Activated CD8-positive, alpha-beta memory T cell treated with anti-CD3 and anti-CD28 coated beads, Interleukin-2, amount 50 U/mL, for 1 hour (primary cell): ENCODE data around the gene CSNK1G1.
"Not testable (repeated sequence)": the region's sequence is repeated elsewhere in the genome, so short reads cannot be mapped to it uniquely, and the experiment has no call there.

Source experiments
- DNase-seq: peaks from one replicate; pipeline ENCODE4 v3.0.0-alpha.2; 2020; ENCODE audit errors: extremely low read depth

The CSNK1G1 gene

DNA sequence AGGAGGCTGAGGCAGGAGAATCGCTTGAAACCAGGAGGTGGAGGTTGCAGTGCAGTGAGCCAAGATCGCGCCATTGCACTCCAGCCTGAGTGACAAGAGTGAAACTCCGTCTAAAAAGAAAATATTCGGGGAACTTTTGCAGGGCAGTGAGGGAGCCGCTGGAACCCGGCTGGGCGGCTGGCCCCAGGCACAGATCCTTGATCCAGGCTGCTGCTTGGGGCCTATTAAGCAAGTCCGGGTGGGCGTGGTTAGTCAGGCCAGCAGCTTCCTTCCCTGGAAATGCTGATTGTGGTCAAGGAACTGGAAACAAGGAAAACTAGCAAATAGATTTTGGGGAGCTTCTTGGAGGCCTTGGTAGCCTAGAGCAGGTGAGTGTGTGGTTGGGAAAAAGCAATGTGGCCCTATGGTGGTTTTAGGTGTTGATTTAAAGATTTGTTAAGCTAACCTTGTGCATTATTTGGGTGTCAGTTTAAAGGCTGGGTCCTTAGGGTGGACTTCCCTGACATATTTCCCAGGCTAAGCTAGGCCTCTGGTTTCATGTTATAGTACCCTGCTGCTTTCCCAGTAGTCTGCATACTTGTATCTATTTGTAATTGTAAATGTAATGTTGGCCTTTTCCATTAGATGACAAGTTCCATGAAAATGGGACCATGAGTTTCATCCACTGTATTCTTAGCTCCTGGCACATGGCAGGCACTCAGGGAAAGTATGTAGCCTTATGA lies 222.2 kb downstream of the CSNK1G1 start:
- DNase-seq: no peak

DNA sequence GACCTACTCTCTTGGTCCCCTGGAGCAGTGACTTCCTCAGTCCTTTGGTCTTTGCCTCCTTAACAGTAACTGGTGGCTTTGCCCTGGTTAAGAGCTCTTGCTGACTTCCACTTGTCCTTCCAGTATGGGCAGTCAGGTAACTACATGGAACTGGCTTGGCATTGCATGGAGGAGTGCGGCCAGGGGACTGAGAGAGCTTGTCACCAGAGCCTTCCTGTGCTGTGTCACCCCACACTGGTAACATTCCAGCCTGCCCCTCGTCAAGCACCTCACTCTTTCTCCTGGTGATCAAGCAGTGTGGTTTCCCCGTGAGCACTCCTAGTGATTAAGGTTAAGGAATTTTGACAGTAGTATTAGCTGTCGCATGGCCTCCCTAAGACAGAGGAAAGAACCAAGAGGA lies 223.8 kb downstream of the CSNK1G1 start:
- DNase-seq: no peak

DNA sequence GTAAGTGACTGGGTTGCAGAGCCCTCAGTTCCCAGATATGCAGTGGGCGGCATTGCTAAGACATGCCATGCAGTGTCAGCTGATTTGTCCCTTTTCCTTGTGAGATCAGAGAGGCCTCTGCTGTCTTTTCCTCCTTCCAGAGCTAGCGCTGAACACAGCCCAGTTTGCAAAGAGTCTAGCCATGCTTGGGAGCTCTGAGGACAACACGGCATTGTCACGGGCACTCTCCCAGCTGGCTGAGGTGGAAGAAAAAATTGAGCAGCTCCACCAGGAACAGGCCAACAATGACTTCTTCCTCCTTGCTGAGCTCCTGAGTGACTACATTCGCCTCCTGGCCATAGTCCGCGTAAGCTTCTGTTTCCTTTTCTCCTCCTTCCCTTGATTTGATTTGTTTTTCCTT lies 224.4 kb downstream of the CSNK1G1 start:
- DNase-seq: no peak

DNA sequence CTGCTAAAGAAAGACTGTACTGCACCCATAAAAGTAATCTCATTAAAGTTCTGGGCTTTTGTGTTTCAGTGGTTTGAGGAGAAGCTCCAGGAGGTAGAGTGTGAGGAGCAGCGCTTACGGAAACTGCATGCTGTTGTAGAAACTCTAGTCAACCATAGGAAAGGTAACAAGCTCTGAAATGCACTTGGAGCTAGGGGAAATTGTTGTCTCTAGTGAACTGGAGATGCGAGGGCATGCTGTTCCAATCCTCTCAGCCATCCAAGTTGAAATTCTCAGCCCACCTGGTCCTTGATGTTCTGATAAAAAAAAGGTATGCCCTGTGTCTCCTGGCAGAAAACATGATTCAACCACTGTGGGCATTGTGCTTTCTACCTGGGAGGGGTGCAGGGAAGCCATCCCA lies 225.8 kb downstream of the CSNK1G1 start:
- no peak for DNase-seq

DNA sequence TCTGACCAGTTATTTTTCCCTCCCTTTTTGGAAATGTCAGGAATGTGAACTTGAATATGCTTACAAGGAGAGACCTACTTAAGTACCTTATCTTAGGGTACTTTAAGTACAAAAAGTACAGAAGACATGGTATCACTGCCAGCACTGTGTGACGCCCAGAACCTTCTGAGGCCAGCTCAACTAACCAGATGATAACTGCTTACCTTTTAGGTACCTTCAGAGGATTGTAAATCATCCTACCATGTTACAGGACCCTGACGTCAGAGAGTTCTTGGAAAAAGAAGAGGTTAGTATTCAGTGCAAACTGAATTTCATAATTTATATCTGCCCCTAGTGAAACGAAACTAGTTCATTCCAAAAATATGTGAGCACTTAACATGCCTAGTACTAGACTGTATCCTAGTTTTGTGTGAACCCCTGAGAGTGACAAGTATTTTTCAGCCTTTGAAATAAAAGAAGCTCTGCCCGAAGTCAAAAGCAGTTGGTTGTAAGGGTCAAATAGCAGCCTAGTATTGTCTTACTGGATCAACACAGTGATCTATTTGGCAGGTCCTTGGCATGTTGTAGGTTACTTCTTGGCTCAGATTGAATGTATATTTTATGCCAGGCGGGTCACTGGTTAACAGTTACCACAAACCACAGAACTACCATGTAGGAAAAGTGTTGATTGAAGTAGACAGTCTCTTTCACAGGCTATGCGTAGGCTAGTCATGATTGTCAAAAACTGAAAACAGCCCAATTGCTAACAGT lies 228.3 kb downstream of the CSNK1G1 start:
- no peak for DNase-seq

DNA sequence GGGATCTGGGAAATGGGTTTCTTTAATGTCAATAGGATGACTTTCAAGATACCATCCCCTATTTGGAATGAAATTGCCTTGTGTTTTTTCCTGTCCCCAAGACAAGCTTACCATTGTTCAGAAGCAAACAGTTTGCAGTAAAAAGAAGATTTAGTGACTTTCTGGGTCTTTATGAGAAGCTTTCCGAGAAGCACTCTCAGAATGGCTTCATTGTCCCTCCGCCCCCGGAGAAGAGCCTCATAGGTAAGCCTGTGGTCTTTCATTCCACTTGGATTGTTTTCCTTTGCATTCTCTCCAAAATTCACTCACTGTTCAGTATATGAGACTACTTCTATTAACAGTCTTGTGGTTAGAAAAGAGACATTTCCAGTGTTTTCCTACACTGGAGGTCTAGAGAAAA lies 230.0 kb downstream of the CSNK1G1 start:
- no peak for DNase-seq

DNA sequence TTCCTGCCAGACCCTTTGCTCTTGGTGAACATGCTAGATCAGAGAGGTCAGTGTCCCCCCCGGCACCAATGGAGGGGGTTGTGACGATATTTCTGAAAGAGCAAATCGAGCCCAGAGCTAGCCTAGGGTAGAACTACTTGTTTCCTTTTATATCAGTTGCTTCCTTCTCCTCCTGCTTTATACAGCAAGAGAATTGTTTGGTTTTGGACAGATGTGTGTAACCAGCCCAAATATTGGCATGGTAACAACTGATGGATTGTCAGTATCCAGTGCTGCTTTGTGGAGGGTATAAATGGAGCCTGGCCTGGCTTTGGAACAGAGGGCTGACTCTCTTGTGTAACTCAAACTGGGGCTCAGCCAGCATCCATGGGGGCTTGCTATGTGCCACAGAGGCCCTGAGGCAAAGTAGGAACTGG lies 233.0 kb downstream of the CSNK1G1 start:
- DNase-seq: no peak

DNA sequence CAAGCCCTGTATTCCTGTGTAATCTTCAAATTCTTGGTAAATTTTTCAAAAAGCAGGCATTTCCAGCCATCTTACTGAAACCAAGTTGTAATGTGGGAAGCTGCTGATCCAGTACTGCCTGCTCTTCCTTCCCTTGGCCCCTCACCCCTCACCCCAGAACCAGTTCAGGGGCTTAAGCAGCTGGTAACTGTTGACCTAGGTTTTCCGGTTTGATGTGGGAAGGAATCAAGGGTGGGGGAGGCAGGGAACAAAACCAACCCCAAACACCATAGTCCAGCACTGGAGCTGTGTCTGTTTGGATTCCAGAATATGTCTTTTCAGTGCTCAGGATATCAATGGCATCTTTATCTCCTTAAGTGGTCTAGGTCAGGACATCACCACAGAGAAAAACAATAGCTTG lies 233.5 kb downstream of the CSNK1G1 start:
- no peak for DNase-seq

DNA sequence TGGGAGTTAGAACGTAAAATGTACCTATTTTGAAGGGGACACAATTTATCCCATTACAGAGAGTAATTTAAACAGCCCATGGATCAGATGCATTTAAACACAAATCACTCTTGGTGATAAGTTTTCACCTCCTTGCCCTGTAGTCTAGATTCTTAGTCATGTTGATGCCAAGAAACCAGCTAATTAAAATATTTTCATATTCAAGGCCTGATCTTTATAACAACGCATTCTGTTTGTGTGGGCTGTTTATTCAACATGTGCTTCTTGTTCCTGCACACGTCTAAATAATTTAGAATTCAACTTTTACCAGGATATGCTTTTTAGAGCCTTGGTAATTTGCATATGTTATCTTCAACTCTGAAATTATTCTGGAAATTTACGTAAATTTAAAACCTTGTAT lies 234.4 kb downstream of the CSNK1G1 start:
- DNase-seq: no peak

DNA sequence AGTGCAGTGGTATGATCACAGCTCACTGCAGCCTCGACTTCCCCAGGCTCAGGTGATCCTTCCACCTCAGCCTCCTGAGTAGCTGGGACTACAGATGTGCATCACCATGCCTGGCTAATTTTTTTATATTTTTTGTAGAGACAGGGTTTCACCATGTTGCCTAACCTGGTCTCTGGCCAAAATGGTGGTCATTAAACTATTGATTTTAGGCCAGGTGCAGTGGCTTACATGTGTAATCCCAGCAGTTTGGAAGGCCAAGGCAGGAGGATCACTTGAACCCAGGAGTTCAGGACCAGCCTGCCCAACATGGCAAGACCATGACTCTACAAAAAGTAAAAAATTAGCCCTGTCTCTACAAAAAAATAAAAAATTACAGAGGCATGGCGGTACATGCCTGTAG lies 235.7 kb downstream of the CSNK1G1 start:
- not testable (repeated sequence) for DNase-seq

DNA sequence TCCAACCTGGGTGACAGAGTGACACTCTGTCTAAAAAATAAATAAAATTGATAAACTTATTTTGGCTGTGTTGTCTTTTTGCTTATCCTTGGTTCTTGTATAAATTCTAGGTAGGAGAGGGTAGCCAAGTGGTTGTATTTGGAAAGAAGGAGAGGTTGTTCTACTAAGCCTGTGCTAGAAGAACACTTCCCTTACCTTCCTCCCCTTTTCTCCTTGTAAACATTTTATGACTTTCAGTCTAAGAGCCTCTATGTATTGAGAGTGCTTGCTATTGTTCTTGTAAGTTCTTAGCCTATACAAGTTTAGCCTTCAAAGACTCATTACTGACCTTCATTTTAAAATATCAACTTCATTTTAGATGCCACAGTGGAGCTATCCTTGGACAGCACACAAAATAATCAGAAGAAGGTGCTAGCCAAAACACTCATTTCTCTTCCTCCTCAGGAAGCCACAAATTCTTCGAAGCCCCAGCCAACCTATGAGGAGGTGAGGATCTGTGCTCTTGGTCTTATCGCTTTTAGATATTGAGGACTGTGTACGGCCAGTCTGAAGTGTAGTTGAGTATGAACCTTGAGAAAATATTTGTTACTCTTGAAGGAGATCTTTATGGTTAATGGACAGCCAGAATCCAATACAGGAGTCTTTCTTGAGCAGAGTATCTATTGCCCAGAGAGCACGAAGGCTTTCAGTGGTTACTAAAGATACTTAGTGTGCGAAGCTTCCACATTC lies 238.1 kb downstream of the CSNK1G1 start:
- no peak for DNase-seq
